GM21717 (cell line): ENCODE data around the gene LARP1.

ENCODE experiments used
- ATAC-seq: cut with Tn5 transposase; IDR thresholded peaks from one replicate; pipeline ENCODE4 v1.9.1; 2021; ENCODE audit warnings: mild to moderate bottlenecking, moderate library complexity; ENCODE audit not compliant: unreplicated experiment

The LARP1 gene

GRCh38 chr5:154788212-154788611, 33.0 kb downstream of the LARP1 start:
- no peak for ATAC-seq

DNA sequence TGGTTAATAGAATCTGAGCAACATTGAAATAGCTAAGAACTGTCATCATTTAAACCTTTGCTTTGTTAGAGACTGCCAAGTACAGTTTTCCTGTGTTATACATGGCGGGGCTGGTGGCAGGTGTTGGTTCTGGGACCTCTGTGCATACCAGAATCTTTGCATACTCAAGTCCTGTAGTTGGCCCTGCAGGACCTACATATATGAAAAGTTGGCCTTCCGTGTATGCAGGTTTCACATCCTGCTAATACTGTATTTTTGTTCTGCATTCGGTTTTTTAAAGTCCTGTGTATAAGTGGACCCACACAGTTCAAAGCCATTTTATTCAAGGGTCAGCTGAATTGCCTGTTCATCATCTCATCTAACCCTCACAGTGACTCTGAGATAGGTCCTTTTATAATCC, 36.4 kb downstream of the LARP1 start:
- ATAC-seq, result no peak

- ATAC-seq, result no peak
Observed at GRCh38 chr5:154793599-154794524, 38.7 kb downstream of the LARP1 start.

GRCh38 chr5:154794525-154795234, 39.5 kb downstream of the LARP1 start:
- no peak for ATAC-seq

GRCh38 chr5:154795235-154795596, 40.0 kb downstream of the LARP1 start:
- ATAC-seq, result no peak

DNA sequence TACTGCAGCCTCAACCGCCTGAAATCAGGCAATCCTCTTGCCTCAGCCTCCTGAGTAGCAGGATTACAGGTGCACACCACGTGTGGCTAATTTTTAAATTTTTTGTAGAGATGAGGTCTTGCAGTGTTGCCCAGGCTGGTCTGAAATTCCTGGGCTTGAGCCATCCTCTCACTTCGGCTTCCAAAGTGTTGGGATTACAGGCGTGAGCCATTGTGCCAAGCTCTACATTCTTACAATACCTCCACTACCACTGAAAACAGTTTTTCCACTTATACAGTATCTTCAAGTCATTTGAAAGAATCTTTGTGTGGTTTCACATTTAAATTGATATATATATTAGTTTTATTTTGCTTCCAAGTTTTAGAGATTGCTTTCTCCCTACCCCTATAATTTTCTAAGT, 42.6 kb downstream of the LARP1 start:
- no peak for ATAC-seq

GRCh38 chr5:154800582-154800981, 45.4 kb downstream of the LARP1 start:
- ATAC-seq, result no peak

DNA sequence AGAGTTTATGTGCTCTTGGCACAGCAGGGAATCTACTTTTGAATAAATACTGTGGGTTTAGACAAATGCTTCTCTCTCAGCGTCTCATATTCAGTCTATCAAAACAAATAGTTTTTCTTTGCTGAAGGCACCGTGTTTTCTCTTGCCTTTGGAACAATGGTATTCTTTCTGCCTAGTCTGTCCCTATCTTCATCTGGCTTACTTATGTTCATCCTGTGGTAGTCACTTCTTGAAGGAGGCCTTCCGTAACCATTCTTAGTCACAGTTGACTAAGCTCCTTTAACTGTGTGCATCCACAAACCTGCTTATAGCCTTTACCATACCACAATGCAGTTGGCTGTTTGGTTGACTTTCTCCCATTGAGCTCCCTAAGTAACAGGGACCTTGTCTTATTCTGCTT, 45.9 kb downstream of the LARP1 start:
- no peak for ATAC-seq

GRCh38 chr5:154802050-154802449, 46.9 kb downstream of the LARP1 start:
- ATAC-seq, result no peak

DNA sequence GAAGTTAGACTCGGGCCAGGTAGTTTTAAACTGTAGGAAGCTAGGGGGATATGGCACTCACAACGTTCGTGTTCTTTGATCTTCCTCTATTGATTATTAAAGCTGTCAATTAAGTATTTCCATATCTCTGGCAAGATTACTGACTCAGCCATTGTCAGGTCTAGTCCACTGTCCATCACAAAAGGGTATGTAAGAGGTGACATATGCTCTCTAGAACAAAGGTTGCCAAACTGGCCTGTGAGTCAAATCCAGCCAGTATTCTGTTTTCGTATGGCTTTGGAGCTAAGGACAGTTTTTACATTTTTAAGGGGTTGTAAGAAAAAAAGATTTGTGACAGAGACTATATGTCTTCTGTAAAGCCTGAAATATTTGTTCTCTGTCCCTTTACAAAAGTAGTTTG, 51.0 kb downstream of the LARP1 start:
- ATAC-seq, result no peak

- no peak for ATAC-seq
Observed at GRCh38 chr5:154811239-154811638, 56.1 kb downstream of the LARP1 start.

DNA sequence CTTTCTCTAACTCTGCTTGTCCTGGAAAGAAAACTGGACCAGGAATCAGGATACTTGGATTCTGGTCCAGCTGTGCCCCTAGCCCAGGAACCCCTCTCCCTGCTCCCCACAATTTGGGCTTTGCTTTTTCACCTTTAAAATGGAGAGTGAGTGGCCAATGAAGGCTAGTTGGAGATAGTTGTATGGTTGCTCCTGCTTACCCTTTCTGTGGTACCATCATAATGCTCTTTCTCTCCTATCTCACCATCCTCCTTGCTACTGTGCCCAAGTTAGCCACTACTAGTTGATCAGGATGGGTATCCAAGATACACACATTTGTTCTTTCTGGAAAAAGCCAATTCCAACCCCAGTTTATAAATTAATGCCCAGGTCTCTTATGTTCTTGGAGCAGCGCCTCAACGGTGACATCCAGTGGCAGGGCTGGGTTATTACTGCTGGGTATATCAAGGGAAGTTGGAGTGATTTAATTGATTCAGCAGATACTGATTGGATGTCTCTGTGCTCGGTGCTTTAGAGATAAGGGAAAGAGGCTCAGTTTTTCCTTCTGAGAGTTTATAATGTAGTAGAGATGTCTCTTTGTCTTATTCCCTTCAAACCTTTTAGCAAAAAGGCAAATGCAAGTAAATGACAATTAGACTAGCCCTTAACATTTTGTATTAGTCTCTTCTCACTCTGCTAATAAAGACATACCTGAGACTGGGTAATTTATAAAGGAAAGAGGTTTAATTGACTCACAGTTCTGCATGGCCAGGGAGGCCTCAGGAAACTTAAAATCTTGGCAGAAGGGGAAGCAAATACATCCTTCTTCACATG, 56.7 kb downstream of the LARP1 start:
- ATAC-seq, result no peak

DNA sequence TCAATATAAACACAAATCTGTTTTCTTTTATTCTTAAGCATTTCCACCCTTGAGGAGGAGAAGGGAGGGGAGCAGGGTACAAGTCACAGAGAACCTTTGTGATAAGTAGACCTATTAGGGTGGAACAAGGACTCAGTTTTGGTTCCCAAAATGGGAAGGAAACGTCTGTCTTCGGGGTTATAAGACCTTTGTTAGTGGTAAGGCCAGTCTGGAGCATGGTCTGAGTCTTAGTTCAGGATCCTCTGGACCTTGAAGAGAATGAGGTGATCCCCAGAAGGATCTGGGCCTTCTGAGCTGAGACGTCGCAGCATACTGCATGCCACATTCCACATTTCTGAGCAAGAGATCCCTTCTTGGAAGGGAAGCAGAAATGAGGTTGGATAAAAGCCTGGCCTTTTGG, 58.0 kb downstream of the LARP1 start:
- ATAC-seq, result no peak

GRCh38 chr5:154813736-154814135, 58.6 kb downstream of the LARP1 start:
- ATAC-seq, result no peak

- ATAC-seq, result no peak
Observed at GRCh38 chr5:154815025-154815424, 59.8 kb downstream of the LARP1 start.

GRCh38 chr5:154815684-154816247, 60.6 kb downstream of the LARP1 start:
- ATAC-seq, result no peak

GRCh38 chr5:154816891-154817492, 61.8 kb downstream of the LARP1 start:
- no peak for ATAC-seq

GRCh38 chr5:154817815-154818214, 62.6 kb downstream of the LARP1 start:
- no peak for ATAC-seq

- no peak for ATAC-seq
Observed at GRCh38 chr5:154818471-154819116, 63.4 kb downstream of the LARP1 start.

DNA sequence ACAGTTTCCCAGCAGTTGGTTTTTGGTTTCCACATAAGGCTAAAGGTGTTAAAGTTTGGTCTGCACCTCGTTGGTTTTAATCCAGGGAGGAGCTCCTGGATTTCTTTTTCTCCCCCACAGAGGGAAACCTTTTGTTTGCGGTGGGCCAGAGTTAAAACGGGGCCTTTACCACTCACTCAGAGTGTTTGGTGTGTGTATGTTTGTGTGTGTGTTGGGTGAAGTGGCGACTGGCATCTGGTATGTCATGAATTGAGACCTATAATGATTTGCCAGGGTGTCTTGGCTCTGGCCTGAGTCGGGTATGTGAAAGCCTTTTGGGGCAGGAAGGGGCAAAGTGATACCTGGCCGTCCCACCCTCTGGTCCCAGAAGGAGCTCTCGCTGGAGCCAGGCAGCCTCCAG, 64.4 kb downstream of the LARP1 start:
- ATAC-seq, result no peak
